Measurements from ENCODE around the gene COX19. TPM values are rescaled to one million over a fixed set of nuclear protein-coding genes. Genes with fewer than 3 reads are reported as not detected.
"Not testable (repeated sequence)": the region's sequence is repeated elsewhere in the genome, so short reads cannot be mapped to it uniquely, and the experiment has no call there.

COX19 gene
- total RNA-seq, 2 donors from 2014 or later = 13.7 to 20.8 TPM

DNA sequence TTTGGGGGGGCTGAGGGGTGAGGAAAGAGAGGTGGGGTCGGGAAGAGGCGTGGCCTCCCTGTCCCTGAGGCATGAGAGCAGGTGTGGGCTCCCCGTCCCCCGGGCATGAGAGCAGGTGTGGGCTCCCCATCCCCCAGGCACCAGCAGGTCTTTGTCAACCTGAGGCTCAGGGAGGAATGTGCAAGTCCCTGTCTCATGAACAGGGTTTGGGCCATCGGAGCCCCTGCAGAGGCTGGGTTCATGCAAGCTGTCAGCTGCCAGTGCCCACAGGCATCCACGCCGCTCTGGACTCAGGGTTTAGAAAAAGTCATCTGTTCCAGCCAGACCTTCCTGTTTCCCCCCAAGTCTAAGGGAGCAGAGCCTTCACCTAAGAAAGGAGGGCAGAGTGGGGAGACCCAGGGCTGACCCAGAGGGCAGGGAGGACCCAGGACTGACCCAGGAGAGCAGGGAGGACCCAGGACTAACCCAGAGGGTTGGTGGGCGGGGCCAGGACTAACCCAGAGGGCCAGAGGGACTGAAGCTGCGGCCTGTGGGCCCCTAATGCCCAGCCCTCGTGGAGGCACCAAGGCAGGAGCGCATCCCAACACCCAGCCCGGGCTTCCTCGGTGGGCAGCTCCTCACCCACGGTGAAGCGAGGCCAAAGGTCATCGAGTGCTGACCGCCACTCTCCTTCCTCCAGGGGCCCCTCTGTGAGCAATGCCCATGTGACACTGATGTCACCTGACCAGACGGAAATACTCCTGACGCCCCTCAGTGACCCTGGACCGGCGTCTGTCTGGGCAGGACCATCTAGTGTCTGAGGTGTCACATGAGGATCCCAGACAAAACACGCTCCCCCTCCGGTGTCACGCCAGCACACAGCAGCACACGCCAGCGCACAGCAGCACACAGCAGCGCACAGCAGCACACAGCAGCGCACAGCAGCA, 40.1 kb upstream of the COX19 start:
- H3K4me3 Mint-ChIP-seq = no peak overlapping the region
- H3K9me3 Mint-ChIP-seq = no peaks in the 10 kb centered on the region
- ATAC-seq (replicated peaks) = no peak
- no peaks in the 10 kb centered on the region for H3K27me3 Mint-ChIP-seq
- peaks cover 12% of the 10 kb centered on the region for H3K4me1 Mint-ChIP-seq
- peaks cover 6% of the 10 kb centered on the region for H3K36me3 Mint-ChIP-seq (ENCODE audit: low read depth)
- H3K27ac Mint-ChIP-seq = no peak overlapping the region

DNA sequence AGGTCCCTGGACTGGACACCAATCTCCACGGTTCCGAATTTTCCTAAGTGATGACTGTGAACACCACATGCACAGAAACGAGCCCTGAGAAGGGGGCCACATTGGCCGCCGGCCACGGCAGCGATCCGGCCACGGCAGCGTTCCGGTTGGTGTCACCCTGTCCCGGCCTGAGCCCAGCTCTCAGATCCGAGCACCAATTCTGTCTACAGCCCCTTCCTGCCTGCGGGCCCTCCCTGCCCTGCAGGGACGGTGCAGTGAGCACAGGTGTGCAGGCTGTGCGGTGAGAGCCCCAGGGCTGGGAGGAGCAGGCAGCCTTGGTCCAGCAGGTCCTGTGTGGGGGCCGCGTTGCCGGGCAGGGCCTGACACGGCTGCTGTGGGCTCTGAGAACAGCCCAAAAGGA, 39.3 kb upstream of the COX19 start:
- ATAC-seq (replicated peaks) = no peak
- no peak overlapping the region for H3K27ac Mint-ChIP-seq

DNA sequence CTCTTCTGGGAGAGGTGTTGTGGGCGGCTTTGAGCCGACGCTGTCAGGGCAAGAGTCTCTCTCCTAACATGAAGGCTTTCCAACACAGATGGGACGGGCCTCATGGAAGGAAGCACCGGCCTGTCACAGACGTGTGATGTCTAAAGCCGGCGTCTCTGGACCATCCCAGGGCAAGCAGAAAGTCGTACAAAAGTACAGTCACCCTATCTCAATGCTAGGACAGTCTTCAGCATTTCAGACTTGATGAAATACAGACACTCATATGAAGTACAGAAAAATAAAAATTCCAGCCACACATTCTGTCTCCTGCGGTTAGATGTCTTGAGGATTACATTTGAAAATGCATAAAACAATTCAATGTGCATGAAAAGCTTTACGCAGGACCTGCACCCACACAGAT, 38.2 kb upstream of the COX19 start:
- H3K36me3 Mint-ChIP-seq (ENCODE audit: low read depth) = peaks cover 6% of the 10 kb centered on the region
- no peak overlapping the region for H3K27ac Mint-ChIP-seq
- H3K9me3 Mint-ChIP-seq = no peaks in the 10 kb centered on the region
- ATAC-seq (replicated peaks) = no peak
- no peak overlapping the region for H3K4me3 Mint-ChIP-seq
- H3K27me3 Mint-ChIP-seq = no peaks in the 10 kb centered on the region
- H3K4me1 Mint-ChIP-seq = peaks cover 12% of the 10 kb centered on the region

More for the DNA sequence above, 39.3 kb upstream of the COX19 start:
- H3K4me1 Mint-ChIP-seq = peaks cover 12% of the 10 kb centered on the region
- no peak overlapping the region for H3K4me3 Mint-ChIP-seq
- H3K9me3 Mint-ChIP-seq = no peaks in the 10 kb centered on the region
- H3K27me3 Mint-ChIP-seq = no peaks in the 10 kb centered on the region
- H3K36me3 Mint-ChIP-seq (ENCODE audit: low read depth) = peaks cover 6% of the 10 kb centered on the region

DNA sequence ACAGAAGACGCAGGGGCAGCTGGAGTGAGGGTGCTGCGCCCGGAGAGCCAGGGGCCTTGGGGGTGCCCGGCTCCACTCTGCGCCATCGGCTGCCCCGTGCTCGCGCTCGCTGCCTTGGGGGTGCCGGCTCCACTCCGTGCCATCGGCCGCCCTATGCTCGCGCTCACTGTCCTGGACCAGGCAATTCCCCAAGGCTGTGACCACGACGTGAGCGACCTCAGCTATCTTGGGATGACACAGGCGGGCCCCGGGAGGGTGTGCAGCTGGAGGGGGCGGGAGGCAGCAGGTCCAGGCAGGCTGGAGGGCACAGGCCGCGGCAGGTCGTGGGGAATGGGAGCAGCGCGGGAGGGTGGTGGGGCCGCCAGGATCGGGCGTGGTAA, 37.4 kb upstream of the COX19 start:
- ATAC-seq (replicated peaks) = no peak
- H3K4me3 Mint-ChIP-seq = no peak overlapping the region
- H3K27ac Mint-ChIP-seq = no peak overlapping the region
- no peaks in the 10 kb centered on the region for H3K9me3 Mint-ChIP-seq
- H3K27me3 Mint-ChIP-seq = no peaks in the 10 kb centered on the region
- H3K4me1 Mint-ChIP-seq = peaks cover 7% of the 10 kb centered on the region
- peaks cover 6% of the 10 kb centered on the region for H3K36me3 Mint-ChIP-seq (ENCODE audit: low read depth)

DNA sequence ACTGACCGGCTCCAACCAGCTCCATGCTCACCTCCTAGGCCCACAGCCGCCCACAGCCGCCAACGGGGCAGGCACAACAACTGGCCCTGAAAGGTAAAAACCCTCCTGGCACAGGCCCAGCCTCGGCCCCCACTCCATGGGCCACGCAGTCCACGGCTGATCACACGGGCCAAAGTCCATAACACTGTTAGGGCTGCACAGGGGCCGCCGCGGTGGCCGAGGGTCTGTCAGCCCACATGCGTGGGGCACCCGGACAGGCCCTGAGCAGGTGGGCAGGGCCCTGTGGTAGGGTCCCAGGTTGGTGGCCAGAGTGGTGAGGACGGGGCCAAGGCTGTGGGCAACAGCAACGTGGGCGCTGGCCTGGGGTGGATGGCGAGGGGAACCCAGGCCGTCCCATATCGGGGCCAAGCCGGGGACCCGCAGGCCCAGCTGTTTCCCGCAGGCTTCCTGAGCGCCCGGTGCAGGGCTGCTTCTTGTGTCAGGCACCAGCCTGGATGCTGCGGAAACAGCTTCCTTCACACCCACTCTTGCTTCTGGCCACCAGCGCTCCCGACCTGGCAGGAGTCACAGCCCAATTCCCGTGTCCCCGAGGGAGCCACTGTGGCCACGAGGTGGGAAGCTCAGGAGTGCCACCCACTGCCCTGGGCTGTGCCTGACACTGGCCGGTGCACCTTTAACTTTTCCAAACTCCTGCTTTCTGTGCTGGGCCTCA, 36.8 kb upstream of the COX19 start:
- peaks cover 7% of the 10 kb centered on the region for H3K4me1 Mint-ChIP-seq
- peak overlapping the region; percentile 93 for H3K27ac Mint-ChIP-seq
- no peaks in the 10 kb centered on the region for H3K27me3 Mint-ChIP-seq
- ATAC-seq (replicated peaks) = peak; percentile 24
- peaks cover 6% of the 10 kb centered on the region for H3K36me3 Mint-ChIP-seq (ENCODE audit: low read depth)
- no peak overlapping the region for H3K4me3 Mint-ChIP-seq
- no peaks in the 10 kb centered on the region for H3K9me3 Mint-ChIP-seq

DNA sequence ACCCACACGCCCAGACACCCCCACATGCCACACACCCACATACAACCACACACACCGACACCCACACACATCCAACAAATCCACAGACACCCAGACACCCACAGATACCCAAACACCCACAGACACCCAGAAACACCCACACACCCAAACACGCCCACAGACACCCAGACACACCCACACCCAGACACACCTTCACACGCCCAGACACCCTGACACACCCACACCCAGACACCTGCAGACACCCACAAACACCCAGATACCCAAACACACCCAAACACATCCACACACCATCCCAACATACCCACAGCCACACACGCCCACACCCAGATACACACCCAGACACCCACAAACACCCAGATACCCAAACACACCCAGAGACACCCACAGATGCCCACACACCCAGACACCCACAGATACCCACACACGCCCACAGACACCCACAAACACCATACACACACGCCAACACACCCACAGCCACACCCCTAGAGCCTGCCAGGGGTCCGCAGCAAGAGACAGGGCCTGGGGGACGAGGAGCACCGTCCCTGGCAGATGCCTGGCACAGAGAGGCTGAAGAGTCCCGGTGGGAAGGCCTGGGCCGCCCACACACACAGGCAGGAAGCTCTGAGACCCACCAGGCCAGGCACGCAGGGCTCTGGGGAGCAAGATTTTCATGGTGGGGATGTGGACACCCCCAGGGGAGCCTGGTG, 36.1 kb upstream of the COX19 start:
- Mint-ChIP-seq H3K27ac (peak overlapping the region; percentile 93), H3K4me3 (peak overlapping the region; percentile 29), H3K4me1 (peaks cover 7% of the 10 kb centered on the region), H3K9me3 (no peaks in the 10 kb centered on the region), H3K27me3 (no peaks in the 10 kb centered on the region), H3K36me3 (ENCODE audit: low read depth) (peaks cover 6% of the 10 kb centered on the region)
- ATAC-seq (replicated peaks) = peak; percentile 54

DNA sequence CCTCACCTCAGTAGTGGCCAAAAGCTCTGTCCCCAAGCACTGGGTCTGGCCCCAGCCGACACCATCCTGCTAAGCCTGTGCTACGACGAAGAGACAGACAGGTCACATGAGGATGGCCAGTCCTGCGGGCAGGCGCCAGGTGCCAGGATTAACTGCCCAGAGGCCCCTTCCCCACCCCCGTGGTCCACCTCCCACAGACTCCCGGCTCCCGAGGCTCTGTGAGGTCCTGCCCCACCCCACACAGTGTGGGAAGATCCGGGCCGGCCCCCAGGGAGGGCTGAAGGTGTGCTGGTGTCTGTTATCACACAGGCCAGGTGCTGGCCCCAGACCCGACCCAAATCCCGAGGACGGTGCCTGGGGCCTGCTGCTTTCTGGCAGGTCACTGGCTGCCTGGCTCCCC, 34.9 kb upstream of the COX19 start:
- Mint-ChIP-seq H3K27me3 (no peaks in the 10 kb centered on the region), H3K4me3 (no peak overlapping the region), H3K36me3 (ENCODE audit: low read depth) (peaks cover 6% of the 10 kb centered on the region), H3K27ac (no peak overlapping the region), H3K4me1 (peaks cover 7% of the 10 kb centered on the region), H3K9me3 (no peaks in the 10 kb centered on the region)
- no peak for ATAC-seq (replicated peaks)

DNA sequence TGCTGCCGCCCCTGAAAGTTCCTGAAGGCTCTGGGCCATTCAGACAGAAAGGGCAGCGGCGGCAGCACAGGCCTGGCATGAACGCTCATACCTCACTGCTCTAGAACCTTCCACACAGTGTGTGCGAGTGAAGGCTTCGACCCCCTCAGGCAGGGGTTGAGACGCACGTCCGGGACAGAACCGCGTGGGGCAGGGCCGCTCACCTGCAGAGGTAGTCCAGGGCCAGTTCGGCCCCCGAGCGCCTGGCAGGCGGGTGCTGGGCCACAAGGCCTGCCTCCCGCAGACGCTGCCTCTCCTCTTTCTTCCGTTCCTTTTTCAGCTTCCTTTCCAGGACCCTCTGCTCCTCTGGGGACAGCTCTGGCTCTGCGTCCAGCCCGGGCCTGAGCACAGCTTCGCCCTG, 34.4 kb upstream of the COX19 start:
- no peak overlapping the region for H3K27ac Mint-ChIP-seq
- H3K4me3 Mint-ChIP-seq = no peak overlapping the region
- H3K9me3 Mint-ChIP-seq = no peaks in the 10 kb centered on the region
- H3K4me1 Mint-ChIP-seq = peaks cover 7% of the 10 kb centered on the region
- peaks cover 6% of the 10 kb centered on the region for H3K36me3 Mint-ChIP-seq (ENCODE audit: low read depth)
- H3K27me3 Mint-ChIP-seq = no peaks in the 10 kb centered on the region
- ATAC-seq (replicated peaks) = no peak

DNA sequence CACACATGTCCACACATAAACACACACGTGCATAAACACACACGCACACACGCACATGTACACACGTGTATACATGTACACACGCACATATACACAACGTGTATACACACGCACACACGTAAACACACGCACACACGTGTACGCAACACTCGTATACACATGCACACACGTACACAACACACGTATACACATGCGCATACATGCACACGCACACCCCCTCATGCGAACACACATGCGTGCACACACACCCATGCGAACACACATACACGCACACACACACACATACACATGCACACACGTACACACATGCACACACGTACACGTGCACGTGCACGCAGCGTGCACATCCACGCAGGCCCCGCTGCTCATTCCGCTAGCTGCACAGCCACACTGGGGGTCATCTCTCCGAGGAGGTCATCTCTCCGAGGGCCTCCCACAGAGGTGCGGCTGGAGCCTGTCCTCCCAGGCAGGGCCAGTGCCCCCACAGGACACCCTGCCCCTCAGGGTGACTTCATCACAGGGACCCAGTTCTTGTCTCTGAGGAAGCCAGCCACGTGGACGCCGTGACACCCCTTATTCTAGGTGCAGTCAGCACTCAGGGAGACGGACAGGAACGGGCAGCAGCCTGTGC, 33.5 kb upstream of the COX19 start:
- H3K4me3 Mint-ChIP-seq = no peak overlapping the region
- no peaks in the 10 kb centered on the region for H3K27me3 Mint-ChIP-seq
- H3K4me1 Mint-ChIP-seq = peaks cover 7% of the 10 kb centered on the region
- no peak overlapping the region for H3K27ac Mint-ChIP-seq
- ATAC-seq (replicated peaks) = no peak
- H3K9me3 Mint-ChIP-seq = no peaks in the 10 kb centered on the region
- H3K36me3 Mint-ChIP-seq (ENCODE audit: low read depth) = peaks cover 6% of the 10 kb centered on the region

DNA sequence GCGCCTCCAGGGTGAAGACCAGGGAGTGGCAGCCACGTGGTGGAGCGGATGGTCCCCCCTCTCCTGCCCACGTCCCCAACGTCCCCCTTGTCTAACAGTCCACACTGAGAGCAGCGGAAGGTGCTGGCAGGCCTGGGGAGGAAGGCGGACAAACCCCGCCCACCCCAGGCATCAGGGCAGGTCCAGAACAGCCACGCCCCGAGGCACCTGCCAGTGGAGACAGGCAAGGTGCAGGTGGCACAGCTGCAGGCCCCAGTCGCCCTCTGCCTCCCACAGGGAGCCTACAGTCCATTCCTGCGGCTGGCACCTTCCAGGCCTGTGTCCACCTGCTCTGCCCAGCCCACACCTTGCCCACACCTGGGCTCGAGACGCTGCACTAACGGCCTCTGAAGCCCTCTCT, 32.6 kb upstream of the COX19 start:
- Mint-ChIP-seq H3K9me3 (no peaks in the 10 kb centered on the region), H3K36me3 (ENCODE audit: low read depth) (peaks cover 6% of the 10 kb centered on the region), H3K27me3 (no peaks in the 10 kb centered on the region), H3K4me1 (peaks cover 7% of the 10 kb centered on the region), H3K27ac (no peak overlapping the region), H3K4me3 (no peak overlapping the region)
- ATAC-seq (replicated peaks) = no peak

DNA sequence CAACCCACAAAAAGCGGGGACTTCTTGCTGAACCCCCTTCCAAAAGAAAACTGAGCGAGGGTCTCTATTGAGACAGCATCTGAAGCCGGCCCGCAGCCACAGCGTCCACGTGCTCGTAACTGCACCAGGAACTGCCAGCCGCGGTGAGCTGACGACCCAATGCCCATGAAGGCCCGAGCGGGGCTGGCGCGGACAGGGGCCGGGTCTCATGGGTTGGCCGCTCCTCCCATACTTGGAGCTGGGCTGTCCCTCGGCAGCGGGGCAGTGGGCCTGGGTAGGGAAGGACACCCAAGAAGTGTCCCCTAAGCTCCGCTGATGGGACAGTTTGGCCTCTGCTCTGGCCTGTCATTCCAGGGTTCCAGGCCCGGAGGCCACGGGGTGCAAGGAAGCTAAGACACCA, 30.0 kb upstream of the COX19 start:
- H3K36me3 Mint-ChIP-seq (ENCODE audit: low read depth) = no peaks in the 10 kb centered on the region
- no peaks in the 10 kb centered on the region for H3K9me3 Mint-ChIP-seq
- ATAC-seq (replicated peaks) = no peak
- no peaks in the 10 kb centered on the region for H3K27me3 Mint-ChIP-seq
- no peak overlapping the region for H3K4me3 Mint-ChIP-seq
- no peak overlapping the region for H3K27ac Mint-ChIP-seq
- H3K4me1 Mint-ChIP-seq = no peaks in the 10 kb centered on the region

DNA sequence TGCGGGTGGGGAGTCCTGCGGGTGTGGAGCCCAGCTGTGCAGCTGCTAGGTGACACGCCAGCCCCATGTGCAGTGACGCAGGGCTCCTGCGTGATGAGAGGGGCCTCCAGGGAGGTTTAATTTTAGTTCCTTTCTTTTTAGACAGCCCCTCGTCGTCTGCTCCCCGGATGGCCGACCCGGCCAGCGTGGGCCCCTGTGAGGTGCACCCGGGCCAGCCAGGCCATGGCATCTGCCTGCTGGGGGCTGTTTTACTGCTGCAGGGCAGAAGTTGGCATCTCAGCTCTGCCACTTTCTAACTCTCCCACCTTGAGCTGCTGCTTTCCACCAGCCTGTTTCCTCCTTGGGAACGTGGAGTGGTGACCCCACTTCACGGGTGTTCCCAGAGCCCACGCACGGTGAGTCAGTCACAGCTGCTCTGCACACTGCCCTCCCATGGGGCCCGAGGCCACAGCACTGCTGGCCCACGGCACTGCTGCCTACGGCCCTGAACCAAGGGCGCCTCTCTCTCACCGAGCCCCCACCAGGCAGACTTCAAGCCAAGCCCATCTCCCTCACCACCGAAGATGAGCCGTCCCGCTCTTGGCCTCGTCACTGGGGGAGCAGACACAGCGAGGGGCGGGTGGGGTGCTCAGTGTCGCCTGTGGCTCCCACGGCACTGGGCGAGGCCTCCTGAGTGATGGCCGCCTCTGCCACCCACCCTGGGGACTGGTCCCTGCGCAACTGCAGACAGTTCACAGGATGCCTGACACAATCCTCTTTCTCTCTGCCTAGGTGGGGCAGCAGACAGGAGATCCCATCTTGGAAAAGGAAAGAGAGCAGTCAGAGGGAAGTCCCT, 28.9 kb upstream of the COX19 start:
- no peaks in the 10 kb centered on the region for H3K36me3 Mint-ChIP-seq (ENCODE audit: low read depth)
- no peaks in the 10 kb centered on the region for H3K27me3 Mint-ChIP-seq
- no peak overlapping the region for H3K4me3 Mint-ChIP-seq
- H3K9me3 Mint-ChIP-seq = no peaks in the 10 kb centered on the region
- H3K27ac Mint-ChIP-seq = no peak overlapping the region
- no peak for ATAC-seq (replicated peaks)
- no peaks in the 10 kb centered on the region for H3K4me1 Mint-ChIP-seq

DNA sequence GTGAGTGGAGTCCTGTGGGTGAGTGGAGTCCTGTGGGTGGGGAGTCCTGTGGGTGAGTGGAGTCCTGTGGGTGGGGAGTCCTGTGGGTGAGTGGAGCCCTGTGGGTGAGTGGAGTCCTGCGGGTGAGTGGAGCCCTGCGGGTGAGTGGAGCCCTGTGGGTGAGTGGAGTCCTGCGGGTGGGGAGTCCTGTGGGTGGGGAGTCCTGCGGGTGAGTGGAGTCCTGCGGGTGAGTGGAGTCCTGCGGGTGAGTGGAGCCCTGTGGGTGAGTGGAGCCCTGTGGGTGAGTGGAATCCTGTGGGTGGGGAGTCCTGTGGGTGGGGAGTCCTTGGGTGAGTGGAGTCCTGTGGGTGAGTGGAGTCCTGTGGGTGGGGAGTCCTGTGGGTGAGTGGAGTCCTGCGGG, 27.1 kb upstream of the COX19 start:
- H3K36me3 Mint-ChIP-seq (ENCODE audit: low read depth); H3K27me3 Mint-ChIP-seq; H3K27ac Mint-ChIP-seq; H3K4me1 Mint-ChIP-seq; H3K4me3 Mint-ChIP-seq; ATAC-seq (replicated peaks); H3K9me3 Mint-ChIP-seq: not testable (repeated sequence)

DNA sequence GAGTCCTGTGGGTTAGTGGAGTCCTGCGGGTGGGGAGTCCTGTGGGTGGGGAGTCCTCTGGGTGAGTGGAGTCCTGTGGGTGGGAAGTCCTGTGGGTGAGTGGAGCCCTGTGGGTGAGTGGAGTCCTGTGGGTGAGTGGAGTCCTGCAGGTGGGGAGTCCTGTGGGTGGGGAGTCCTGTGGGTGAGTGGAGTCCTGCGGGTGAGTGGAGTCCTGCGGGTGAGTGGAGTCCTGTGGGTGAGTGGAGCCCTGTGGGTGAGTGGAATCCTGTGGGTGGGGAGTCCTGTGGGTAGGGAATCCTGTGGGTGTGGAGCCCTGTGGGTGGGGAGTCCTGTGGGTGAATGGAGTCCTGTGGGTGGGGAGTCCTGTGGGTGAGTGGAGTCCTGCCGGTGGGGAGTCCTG, 26.7 kb upstream of the COX19 start:
- H3K4me1 Mint-ChIP-seq; H3K4me3 Mint-ChIP-seq; ATAC-seq (replicated peaks); H3K36me3 Mint-ChIP-seq (ENCODE audit: low read depth); H3K27ac Mint-ChIP-seq; H3K27me3 Mint-ChIP-seq; H3K9me3 Mint-ChIP-seq: not testable (repeated sequence)

Measured in activated T-helper 17 cell treated with anti-CD3 and anti-CD28 coated beads, Interleukin-2, amount 50 U/mL, for 72 hours (primary cell).